GM23338 (cell line): ENCODE results near the gene LCE3E. TPM values are rescaled to one million over a fixed set of nuclear protein-coding genes. Genes with fewer than 3 reads are reported as not detected.
"Not testable (repeated sequence)": the region's sequence is repeated elsewhere in the genome, so short reads cannot be mapped to it uniquely, and the experiment has no call there.

Experiments
- ATAC-seq: fragments of 200-7000 bp; cut with Tn5 transposase; 3 replicates; pipeline ENCODE4 v1.9.1; 2020
- DNase-seq: peaks from one replicate; pipeline ENCODE4 v3.0.0-alpha.2; 2015; ENCODE audit warnings: low spot score
- H2AFZ ChIP-seq: fragments of 200-600 bp; sonication (generic); 2 replicates; pipeline ENCODE4 v1.8.0; 2016; ENCODE audit warnings: antibody characterized with exemption, mild to moderate bottlenecking, moderate library complexity
- H3F3A ChIP-seq: fragments of 200-600 bp; sonication (generic); replicated peaks from 2 replicates; pipeline ENCODE4 v1.8.0; 2017; ENCODE audit warnings: antibody characterized with exemption, mixed run types, low read depth
- H3K27ac ChIP-seq: fragments of 200-600 bp; sonication (generic); 2 replicates; pipeline ENCODE4 v1.6.1; 2016; ENCODE audit warnings: low read depth
- H3K27me3 ChIP-seq: fragments of 200-600 bp; sonication (generic); 2 replicates; pipeline ENCODE4 v1.8.0; 2016; ENCODE audit warnings: mild to moderate bottlenecking, mixed run types, moderate library complexity; ENCODE audit not compliant: insufficient read depth
- H3K36me3 ChIP-seq: fragments of 200-600 bp; sonication (generic); 2 replicates; pipeline ENCODE4 v1.8.0; 2016; ENCODE audit warnings: mild to moderate bottlenecking; ENCODE audit not compliant: insufficient read depth
- H3K4me1 ChIP-seq: fragments of 200-600 bp; sonication (generic); 2 replicates; pipeline ENCODE4 v1.8.0; 2016; ENCODE audit warnings: mild to moderate bottlenecking, moderate library complexity; ENCODE audit not compliant: insufficient read depth
- H3K4me2 ChIP-seq: fragments of 200-600 bp; sonication (generic); 2 replicates; pipeline ENCODE4 v1.7.1; 2017; ENCODE audit warnings: mixed run types
- H3K4me3 ChIP-seq: fragments of 200-600 bp; sonication (generic); 2 replicates; pipeline ENCODE4 v1.6.1; 2016; ENCODE audit warnings: mixed run types
- H3K79me2 ChIP-seq: fragments of 200-600 bp; sonication (generic); replicated peaks from 2 replicates; pipeline ENCODE4 v1.8.0; 2017; ENCODE audit warnings: mild to moderate bottlenecking; ENCODE audit not compliant: insufficient read depth
- H3K9me2 ChIP-seq: fragments of 200-600 bp; sonication (generic); 2 replicates; pipeline ENCODE4 v1.8.0; 2017; ENCODE audit not compliant: insufficient read depth
- H4K20me1 ChIP-seq: fragments of 200-600 bp; sonication (generic); replicated peaks from 2 replicates; pipeline ENCODE4 v1.8.0; 2017; ENCODE audit warnings: mild to moderate bottlenecking; ENCODE audit not compliant: insufficient read depth
- H3K27ac Mint-ChIP-seq: 2 replicates; pipeline ENCODE4 v1.8.0; 2020; ENCODE audit warnings: inconsistent platforms, mild to moderate bottlenecking, moderate library complexity, mixed read lengths
- H3K27me3 Mint-ChIP-seq: 3 replicates; pipeline ENCODE4 v1.8.0; 2022; ENCODE audit warnings: low read depth, mild to moderate bottlenecking, moderate library complexity, mixed read lengths, inconsistent platforms; ENCODE audit not compliant: insufficient read depth, poor library complexity
- H3K36me3 Mint-ChIP-seq: 3 replicates; pipeline ENCODE4 v1.8.0; 2021; ENCODE audit warnings: low read depth, mild to moderate bottlenecking, inconsistent platforms, moderate library complexity, mixed read lengths
- H3K4me1 Mint-ChIP-seq: 3 replicates; pipeline ENCODE4 v1.8.0; 2020; ENCODE audit warnings: mild to moderate bottlenecking, inconsistent platforms, mixed read lengths
- H3K4me3 Mint-ChIP-seq: 3 replicates; pipeline ENCODE4 v1.8.0; 2021; ENCODE audit warnings: moderate library complexity, mild to moderate bottlenecking, inconsistent platforms, mixed read lengths
- H3K9me3 Mint-ChIP-seq: 3 replicates; pipeline ENCODE4 v1.8.0; 2020; ENCODE audit warnings: moderate library complexity, mild to moderate bottlenecking, inconsistent platforms, mixed read lengths
- CREB1 ChIP-seq: fragments of 250-450 bp; sonication (Bioruptor Pico); IDR thresholded peaks from 2 replicates; pipeline ENCODE4 v1.5.0; 2020; ENCODE audit warnings: low read depth, mild to moderate bottlenecking, moderate library complexity
- CTCF ChIP-seq, 2 experiments: fragments of 200-600 bp in 1 of 2; sonication (generic) in 1 of 2; conservative IDR thresholded peaks; 2 replicates each; pipeline versions ENCODE4 v1.5.1 to v1.6.1; 2016 to 2017; ENCODE audit warnings: antibody characterized with exemption in 2 of 2, low read depth in 2 of 2, mild to moderate bottlenecking in 2 of 2, moderate library complexity in 1 of 2
- ETS1 ChIP-seq: IDR thresholded peaks from 2 replicates; pipeline ENCODE4 v1.6.1; 2016; ENCODE audit warnings: antibody characterized with exemption
- EZH2 ChIP-seq: fragments of 200-600 bp; sonication (generic); IDR thresholded peaks from one replicate; pipeline ENCODE4 v1.8.0; 2017; ENCODE audit warnings: antibody characterized with exemption, mild to moderate bottlenecking, low read depth; ENCODE audit not compliant: unreplicated experiment
- EZH2phosphoT487 ChIP-seq: fragments of 200-600 bp; sonication (generic); IDR thresholded peaks from one replicate; pipeline ENCODE4 v1.8.1; 2018; ENCODE audit warnings: antibody characterized with exemption; ENCODE audit not compliant: unreplicated experiment
- JUNB ChIP-seq: IDR thresholded peaks from one replicate; pipeline ENCODE4 v1.6.1; 2016; ENCODE audit warnings: antibody characterized with exemption; ENCODE audit not compliant: unreplicated experiment
- NANOG ChIP-seq: IDR thresholded peaks from 2 replicates; pipeline ENCODE4 v1.6.1; 2016; ENCODE audit warnings: antibody characterized with exemption, borderline replicate concordance
- POLR2AphosphoS5 ChIP-seq: IDR thresholded peaks from 2 replicates; pipeline ENCODE4 v1.6.1; 2016; ENCODE audit warnings: antibody characterized with exemption, low read depth
- STAT1 ChIP-seq: IDR thresholded peaks from one replicate; pipeline ENCODE4 v1.6.1; 2016; ENCODE audit warnings: antibody characterized with exemption; ENCODE audit not compliant: unreplicated experiment
- ZNF114 ChIP-seq: fragments of 250-450 bp; sonication (Bioruptor Pico); IDR thresholded peaks from 2 replicates; pipeline ENCODE4 v1.5.0; 2020; ENCODE audit warnings: mild to moderate bottlenecking, moderate library complexity
- ZNF331 ChIP-seq: fragments of 250-450 bp; sonication (Bioruptor Pico); IDR thresholded peaks from 2 replicates; pipeline ENCODE4 v1.5.0; 2020; ENCODE audit warnings: low read depth, mild to moderate bottlenecking, moderate library complexity
- ZNF462 ChIP-seq: fragments of 250-450 bp; sonication (Bioruptor Pico); IDR thresholded peaks from 2 replicates; pipeline ENCODE4 v1.5.0; 2020; ENCODE audit warnings: mild to moderate bottlenecking, moderate library complexity
- polyA plus RNA-seq: library from polyadenylated mRNA; unstranded; fragments of >200 nt; fragmentation: Nextera tagmentation; extraction: Ambion mirVana; gene quantifications from 2 replicates; pipeline ENCODE4 v1.2.1, GENCODE V29; 2016
- total RNA-seq: library from RNA; depleted of rRNA; stranded (reverse); fragments of >200 nt; shearing (Covaris generic); gene quantifications from 2 replicates; pipeline ENCODE4 v1.2.3, GENCODE V29; 2014

The LCE3E gene
- total and polyA plus RNA-seq, 2 experiments from 2014 or later, result not detected

GRCh38 chr1:152579526-152579925 lies 12.9 kb upstream of the LCE3E start:
- Histone ChIP-seq H3K27ac (peak overlapping the region; percentile 71), H3K4me2 (peak overlapping the region; percentile 53; the same call in 1 of the 2 replicates), H3K4me1 (peaks cover 26% of the 10 kb centered on the region), H3K9me2 (peaks cover 17% of the 10 kb centered on the region; the same call in 1 of the 2 replicates)
- H3K79me2 ChIP-seq, H3K27me3 Mint-ChIP-seq, H3F3A ChIP-seq, H3K4me3 ChIP-seq, H3K27ac Mint-ChIP-seq, H3K27me3 ChIP-seq, H3K9me3 Mint-ChIP-seq, H3K36me3 Mint-ChIP-seq, ATAC-seq, H4K20me1 ChIP-seq, H2AFZ ChIP-seq, H3K36me3 ChIP-seq, DNase-seq, H3K4me3 Mint-ChIP-seq: not testable (repeated sequence)
- peaks cover 17% of the 10 kb centered on the region for H3K4me1 Mint-ChIP-seq

- DNase-seq (no peak), ATAC-seq (no peak)
- Histone ChIP-seq H3K4me1 (peaks cover 26% of the 10 kb centered on the region), H3K36me3 (no peaks in the 10 kb centered on the region), H3K4me2 (no peak overlapping the region), H3F3A (no peaks in the 10 kb centered on the region), H3K27ac (no peak overlapping the region), H3K9me2 (peaks cover 24% of the 10 kb centered on the region), H4K20me1 (no peaks in the 10 kb centered on the region), H3K27me3 (no peaks in the 10 kb centered on the region), H3K4me3 (no peak overlapping the region), H3K79me2 (no peaks in the 10 kb centered on the region), H2AFZ (peak overlapping the region; percentile 73; the same call in 1 of the 2 replicates)
- H3K27me3 Mint-ChIP-seq, result peaks cover 2% of the 10 kb centered on the region
- H3K4me1 Mint-ChIP-seq, result peaks cover 17% of the 10 kb centered on the region
- H3K27ac Mint-ChIP-seq, result no peak overlapping the region
- H3K36me3 Mint-ChIP-seq, result no peaks in the 10 kb centered on the region
- H3K9me3 Mint-ChIP-seq, result peaks cover 3% of the 10 kb centered on the region; the same call in 1 of the 3 replicates
- TF ChIP-seq EZH2phosphoT487 (no peak), NANOG (no peak), JUNB (no peak), ZNF331 (CRISPR knock-in tag) (no peak), ETS1 (no peak), ZNF462 (CRISPR knock-in tag) (no peak), EZH2 (no peak), ZNF114 (CRISPR knock-in tag) (no peak), CREB1 (CRISPR knock-in tag) (no peak), STAT1 (no peak), POLR2AphosphoS5 (no peak), CTCF (conservative IDR thresholded peaks at IDR 0.05; ENCODE audit: low read depth in 2 of 2) (no peak)
- H3K4me3 Mint-ChIP-seq, result no peak overlapping the region
Measured at GRCh38 chr1:152577168-152577567, 10.6 kb upstream of the LCE3E start.
